GM20000 (cell line): ENCODE results near the gene REG1B.

Experiments
- DNase-seq: peaks from one replicate; pipeline ENCODE4 v3.0.0; 2012; ENCODE audit warnings: low spot score
- CTCF ChIP-seq: IDR thresholded peaks from 2 replicates; pipeline ENCODE4 v1.5.1; 2012; ENCODE audit warnings: mild to moderate bottlenecking, control low read depth; ENCODE audit errors: extremely low read depth, missing control alignments

Gene REG1B

GRCh38 chr2:79039944-79040343, 47.8 kb downstream of the REG1B start:
- TF ChIP-seq CTCF: no peak
- no peak for DNase-seq
